A204.1 (cell line): ENCODE results near the gene DAB2IP.

Experiments
- FAIRE-seq: peaks from 2 replicates; lab custom pipeline; 2012; peaks lifted over from hg19 to GRCh38; lab: Jason Lieb, UNC

DAB2IP gene

GRCh38 chr9:121685795-121686377, 34.5 kb downstream of the DAB2IP start:
- FAIRE-seq, result no peak

- no peak for FAIRE-seq
These were observed 35.6 kb downstream of the DAB2IP start for GRCh38 chr9:121686930-121687541.

- FAIRE-seq, result no peak
These were observed 36.8 kb downstream of the DAB2IP start for GRCh38 chr9:121688146-121688680.

GRCh38 chr9:121688681-121689080, 37.2 kb downstream of the DAB2IP start:
- FAIRE-seq, result no peak

DNA sequence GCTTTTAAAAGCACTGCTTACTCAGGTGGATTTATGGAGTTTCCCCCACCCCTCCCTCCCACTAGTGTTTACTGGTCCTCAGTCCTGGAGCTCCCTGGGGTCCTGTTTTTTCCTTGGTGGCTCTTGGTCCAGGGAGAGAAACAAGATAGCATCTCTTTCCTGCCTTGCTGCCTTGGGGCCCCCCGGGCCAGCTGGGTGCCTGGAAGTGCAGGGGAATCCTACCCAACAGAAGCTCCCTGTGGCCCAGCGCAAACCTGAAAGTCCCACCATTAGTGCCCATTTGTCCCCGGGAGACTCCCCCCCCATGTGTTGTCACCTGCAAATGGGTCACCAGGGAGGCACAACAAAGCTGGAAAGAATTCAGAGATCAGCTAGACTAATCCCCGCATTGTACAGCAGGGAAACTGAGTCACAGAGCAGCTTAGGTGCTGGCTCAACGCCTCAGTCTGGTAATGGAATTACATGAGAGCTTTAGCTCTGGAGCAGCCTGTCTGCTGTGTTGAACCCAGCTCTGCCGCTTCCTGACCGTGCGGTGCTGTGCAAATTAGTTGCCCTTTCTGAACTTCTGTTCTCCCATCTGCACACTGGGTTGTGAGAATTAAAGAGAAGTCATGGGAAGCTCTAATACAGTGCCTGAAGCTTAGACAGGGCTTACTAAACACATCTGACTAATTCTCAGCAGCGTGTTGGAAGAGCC, 38.2 kb downstream of the DAB2IP start:
- no peak for FAIRE-seq

- no peak for FAIRE-seq
These were observed 38.9 kb downstream of the DAB2IP start for GRCh38 chr9:121690316-121690715.

GRCh38 chr9:121690766-121691165, 39.3 kb downstream of the DAB2IP start:
- no peak for FAIRE-seq

- FAIRE-seq, result no peak
These were observed 40.5 kb downstream of the DAB2IP start for GRCh38 chr9:121691890-121692289.

DNA sequence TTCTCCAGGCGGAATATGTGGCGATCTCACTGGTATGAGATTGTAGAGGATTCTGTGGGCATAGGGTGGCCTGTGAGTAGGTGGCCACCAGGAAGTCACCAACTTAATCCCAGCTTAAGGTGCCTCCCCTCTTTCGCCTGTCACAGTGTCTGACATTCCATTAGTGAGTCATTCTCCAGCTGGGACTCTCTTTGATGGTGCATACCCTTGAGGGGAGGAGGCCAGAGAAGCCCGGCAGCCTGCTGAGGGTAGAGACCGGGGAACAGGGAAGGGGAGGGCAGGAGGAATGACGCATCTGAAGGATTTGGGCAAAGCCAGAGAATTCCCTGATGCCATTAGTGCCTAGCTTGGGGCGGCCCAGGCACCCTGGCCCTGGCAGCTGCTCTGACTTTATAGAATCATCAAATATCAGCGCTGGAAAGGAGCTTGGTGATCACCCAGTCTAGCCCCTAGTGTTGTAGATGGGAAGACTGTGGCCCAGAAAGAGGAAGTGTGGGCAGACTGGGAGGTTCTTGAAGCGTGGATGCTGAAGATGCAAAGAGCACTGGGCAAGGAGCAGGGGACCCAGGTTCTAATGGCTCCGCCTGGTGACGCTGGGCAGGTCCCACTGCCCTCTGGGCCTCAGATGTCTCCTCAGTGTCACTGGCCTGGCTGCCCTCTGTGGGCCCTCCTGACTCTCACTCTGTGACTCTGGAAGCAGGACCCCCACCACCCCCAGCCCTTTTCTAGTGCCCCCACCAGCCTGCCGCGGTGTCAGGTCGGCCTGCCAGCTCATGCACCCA, 41.4 kb downstream of the DAB2IP start:
- FAIRE-seq, result no peak

GRCh38 chr9:121693388-121693670, 41.9 kb downstream of the DAB2IP start:
- no peak for FAIRE-seq

GRCh38 chr9:121694001-121694400, 42.6 kb downstream of the DAB2IP start:
- FAIRE-seq, result no peak

- FAIRE-seq, result no peak
These were observed 43.2 kb downstream of the DAB2IP start for GRCh38 chr9:121694600-121694999.

DNA sequence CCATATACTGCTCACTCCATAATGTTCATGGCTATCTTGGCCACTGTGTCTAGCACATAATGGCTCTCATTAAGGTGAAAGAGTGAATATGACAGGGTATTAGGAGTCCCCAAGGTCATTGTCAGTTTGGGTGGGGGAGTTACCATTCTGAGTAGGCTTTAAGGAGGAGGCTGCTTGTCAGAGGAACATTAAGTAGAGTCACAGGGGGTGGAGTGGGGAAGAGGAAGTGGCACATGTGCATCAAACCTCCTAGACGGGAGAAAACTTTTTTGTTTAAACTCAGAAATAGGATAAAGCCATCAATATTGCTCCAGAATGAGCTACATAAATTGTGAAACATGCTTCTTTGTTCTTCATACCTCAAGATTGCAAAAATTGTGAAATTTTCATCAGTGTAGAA, 45.5 kb downstream of the DAB2IP start:
- no peak for FAIRE-seq

- FAIRE-seq, result no peak
These were observed 47.5 kb downstream of the DAB2IP start for GRCh38 chr9:121698627-121699570.

GRCh38 chr9:121699571-121700164, 48.2 kb downstream of the DAB2IP start:
- FAIRE-seq, result no peak

DNA sequence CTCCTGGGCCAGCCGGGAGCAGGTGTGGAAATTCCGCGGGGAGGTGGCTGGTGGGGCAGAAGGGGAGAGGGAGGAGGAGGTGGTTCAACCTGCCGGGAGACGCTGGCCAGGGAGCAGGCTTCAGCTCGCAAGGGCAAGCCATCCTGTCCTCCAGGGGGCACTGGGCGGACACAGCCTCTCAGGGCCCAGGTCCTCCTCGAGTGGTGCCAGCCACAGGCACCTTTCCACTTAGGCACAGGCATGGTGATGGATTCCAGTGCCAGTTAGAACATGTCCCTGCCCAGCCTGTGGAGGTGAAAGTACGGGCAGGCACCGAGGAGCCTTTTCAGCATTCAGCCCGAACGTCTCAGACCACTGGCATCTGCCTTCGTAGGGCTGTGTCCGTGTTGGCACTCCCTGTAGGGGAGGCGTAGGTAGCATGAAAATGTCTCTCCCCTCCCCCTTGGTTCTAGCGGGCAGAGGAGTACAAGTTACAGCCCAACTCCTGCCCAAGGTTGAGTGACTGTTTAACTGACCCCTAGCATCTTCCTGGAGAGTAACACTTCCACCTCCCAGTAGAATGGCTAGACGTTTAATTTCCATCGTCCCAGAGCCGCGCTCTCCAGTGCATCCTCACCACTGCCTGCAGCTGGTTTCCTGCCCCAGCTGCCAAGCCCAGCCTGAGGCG, 48.9 kb downstream of the DAB2IP start:
- FAIRE-seq, result no peak

- FAIRE-seq, result no peak
These were observed 49.5 kb downstream of the DAB2IP start for GRCh38 chr9:121700832-121701419.

DNA sequence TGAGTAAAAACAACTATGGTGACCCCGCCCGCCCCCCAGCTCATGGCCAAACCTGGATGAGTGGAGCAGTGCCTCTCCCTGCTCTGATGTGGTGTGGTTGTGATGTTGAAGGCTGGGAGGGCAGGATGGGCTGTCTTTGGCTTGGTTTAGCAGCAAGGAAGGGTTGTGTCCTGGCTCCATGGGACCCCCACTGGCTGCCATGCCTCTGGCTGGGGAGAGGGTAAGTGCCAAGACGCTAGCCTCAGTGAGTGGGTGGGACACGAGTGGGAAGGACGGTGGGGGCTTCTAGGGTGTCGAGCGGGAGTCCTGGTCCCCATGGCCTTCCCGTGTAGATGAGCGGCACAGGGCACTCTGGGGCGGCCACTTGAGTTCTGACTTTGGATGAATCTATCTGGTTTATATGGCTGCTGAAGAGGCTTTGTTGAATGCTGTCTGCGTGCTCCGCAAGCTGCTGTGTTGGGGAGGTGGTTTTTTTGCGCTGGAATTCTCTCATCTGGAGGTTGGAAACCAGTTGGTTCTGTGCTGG, 50.4 kb downstream of the DAB2IP start:
- no peak for FAIRE-seq

DNA sequence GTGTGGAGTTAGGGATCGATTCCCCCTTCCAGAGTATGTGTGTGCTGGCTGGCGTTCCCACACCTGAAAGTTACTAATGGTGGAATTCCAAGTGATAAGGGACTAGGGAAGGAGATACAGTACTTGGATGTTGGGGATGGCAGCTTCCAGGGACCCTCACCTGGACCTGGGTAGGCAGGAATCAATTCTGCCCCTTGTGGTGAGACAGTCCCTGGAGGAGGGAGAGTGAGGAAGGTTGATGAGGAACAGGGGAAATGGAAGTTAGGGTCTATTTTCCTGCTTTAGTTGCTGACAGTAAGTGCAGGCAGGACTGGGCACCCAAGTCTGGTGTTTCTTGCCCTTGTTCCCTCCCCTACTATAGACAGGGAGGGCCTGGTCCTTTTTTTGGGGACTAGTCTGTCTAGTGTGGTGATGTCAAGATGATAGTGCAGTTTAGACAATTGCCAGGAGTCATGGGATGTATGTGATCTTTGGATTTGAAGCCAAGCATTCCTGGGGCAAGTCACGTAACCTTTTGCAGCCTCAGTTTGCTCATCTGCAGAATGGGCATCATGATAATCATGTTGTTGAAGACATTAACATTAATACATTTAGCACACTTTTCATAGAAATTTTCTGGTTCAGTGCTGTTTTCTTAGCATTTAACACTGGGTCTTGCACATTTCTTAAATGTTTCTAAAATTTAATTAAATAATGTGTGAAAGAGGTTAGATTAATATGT, 51.7 kb downstream of the DAB2IP start:
- no peak for FAIRE-seq

DNA sequence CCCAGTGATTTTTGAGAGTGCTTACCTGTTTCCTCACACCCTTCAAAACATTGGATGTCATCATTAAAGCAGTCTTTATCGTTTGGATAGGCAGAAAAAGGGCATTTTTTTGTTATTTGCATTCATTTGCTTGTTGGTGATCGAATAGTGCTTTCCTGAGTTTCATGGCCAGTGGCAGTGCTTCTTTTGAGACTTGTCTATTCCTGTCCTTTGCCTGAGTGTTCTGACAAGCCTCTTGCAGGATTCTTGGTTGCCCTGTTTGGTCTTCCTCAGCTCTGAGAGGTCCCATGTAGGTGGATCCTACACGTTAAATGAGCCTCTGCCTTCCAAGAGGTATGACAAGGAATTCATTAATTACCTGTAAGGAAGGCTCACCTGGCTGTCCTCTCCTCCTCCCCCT, 52.8 kb downstream of the DAB2IP start:
- FAIRE-seq, result no peak
